IMR-90 (cell line): ENCODE data around the gene LRRC61. TPM values are rescaled to one million over a fixed set of nuclear protein-coding genes. Genes with fewer than 3 reads are reported as not detected.
A peak's percentile ranks its signal among the peaks of the same experiment; 100 is the strongest.

Source experiments
- ATAC-seq: fragments of 200-7000 bp; cut with Tn5 transposase; 2 replicates; pipeline ENCODE4 v1.9.1; 2020; ENCODE audit warnings: low read depth, mild to moderate bottlenecking, moderate library complexity
- BruUV-seq: library from RNA; stranded (reverse); fragments of 400-500 nt; replicated peaks from 2 replicates; lab custom pipeline; 2021; lab: Mats Ljungman, UMichigan
- CTCF ChIA-PET: fragments of 300-600 bp; formaldehyde crosslinking; extraction: SDS; loops from one replicate; lab custom pipeline; 2021; ENCODE audit warnings: antibody characterized with exemption; lab: Yijun Ruan, JAX
- POLR2A ChIA-PET: fragments of 300-600 bp; sonication (Branson Sonifier 250); formaldehyde crosslinking; loops from one replicate; lab custom pipeline; 2022; ENCODE audit warnings: antibody characterized with exemption; ENCODE audit not compliant: unreplicated experiment; lab: Charles Lee
- DNase-seq: peaks from one replicate; pipeline ENCODE4 v3.0.0; 2013
- H2AFZ ChIP-seq: replicated peaks from 2 replicates; pipeline ENCODE3; 2013; ENCODE audit warnings: low read length, mild to moderate bottlenecking; ENCODE audit not compliant: poor library complexity
- H2AK5ac ChIP-seq: 2 replicates; pipeline ENCODE4 v1.6.1; 2013; ENCODE audit warnings: low read depth, low read length, inconsistent platforms
- H2AK9ac ChIP-seq: replicated peaks from 2 replicates; pipeline ENCODE3; 2013; ENCODE audit warnings: mild to moderate bottlenecking, low read depth, low read length, moderate library complexity; ENCODE audit not compliant: poor library complexity
- H2BK120ac ChIP-seq: 2 replicates; pipeline ENCODE4 v1.6.1; 2013; ENCODE audit warnings: low read depth, low read length, inconsistent platforms
- H2BK15ac ChIP-seq: 3 replicates; pipeline ENCODE4 v1.6.1; 2013; ENCODE audit warnings: low read depth, low read length, inconsistent platforms
- H2BK20ac ChIP-seq: 2 replicates; pipeline ENCODE4 v1.6.1; 2013; ENCODE audit warnings: low read depth, mild to moderate bottlenecking, inconsistent platforms, low read length, moderate library complexity
- H2BK5ac ChIP-seq: 2 replicates; pipeline ENCODE4 v1.6.1; 2013; ENCODE audit warnings: mild to moderate bottlenecking, low read depth, low read length, inconsistent platforms; ENCODE audit not compliant: poor library complexity, severe bottlenecking
- H3K14ac ChIP-seq: replicated peaks from 2 replicates; pipeline ENCODE4 v1.6.1; 2013; ENCODE audit warnings: low read depth, low read length, inconsistent platforms
- H3K18ac ChIP-seq: 2 replicates; pipeline ENCODE4 v1.6.1; 2013; ENCODE audit warnings: low read depth, low read length, control low read depth
- H3K23ac ChIP-seq: 2 replicates; pipeline ENCODE4 v1.6.1; 2013; ENCODE audit warnings: low read depth, low read length, inconsistent platforms
- H3K27ac ChIP-seq: 2 replicates; pipeline ENCODE4 v1.5.1; 2013; ENCODE audit warnings: mild to moderate bottlenecking, control low read depth, low read length; ENCODE audit not compliant: insufficient read depth
- H3K27me3 ChIP-seq: 2 replicates; pipeline ENCODE4 v1.6.1; 2013; ENCODE audit warnings: low read length; ENCODE audit not compliant: control insufficient read depth, insufficient read depth
- H3K36me3 ChIP-seq: 2 replicates; pipeline ENCODE4 v1.6.1; 2013; ENCODE audit warnings: low read length, mixed read lengths; ENCODE audit not compliant: control insufficient read depth, insufficient read depth
- H3K4ac ChIP-seq: 2 replicates; pipeline ENCODE4 v1.6.1; 2013; ENCODE audit warnings: low read depth, low read length, inconsistent platforms
- H3K4me1 ChIP-seq: 2 replicates; pipeline ENCODE4 v1.6.1; 2013; ENCODE audit warnings: low read length, mixed read lengths; ENCODE audit not compliant: control insufficient read depth, insufficient read depth
- H3K4me2 ChIP-seq: 2 replicates; pipeline ENCODE4 v1.6.1; 2013; ENCODE audit warnings: low read depth, mild to moderate bottlenecking, control low read depth, low read length, moderate library complexity
- H3K4me3 ChIP-seq: 2 replicates; pipeline ENCODE4 v1.5.1; 2013; ENCODE audit warnings: low read depth, mild to moderate bottlenecking, control low read depth, low read length, moderate library complexity; ENCODE audit not compliant: insufficient read depth
- H3K56ac ChIP-seq: 2 replicates; pipeline ENCODE4 v1.6.1; 2013; ENCODE audit warnings: low read length, inconsistent platforms; ENCODE audit not compliant: insufficient read depth; ENCODE audit errors: extremely low read depth
- H3K79me1 ChIP-seq, 2 experiments: 2 replicates each; pipeline ENCODE4 v1.6.1; 2013; ENCODE audit warnings: low read length in 2 of 2, inconsistent platforms in 1 of 2, low read depth in 1 of 2
- H3K9ac ChIP-seq: 2 replicates; pipeline ENCODE4 v1.6.1; 2013; ENCODE audit warnings: low read depth, low read length, control low read depth
- H3K9me1 ChIP-seq: 2 replicates; pipeline ENCODE4 v1.6.1; 2013; ENCODE audit warnings: low read length, inconsistent platforms; ENCODE audit not compliant: insufficient read depth
- H3K9me3 ChIP-seq: 2 replicates; pipeline ENCODE4 v1.6.1; 2013; ENCODE audit warnings: low read length; ENCODE audit not compliant: control insufficient read depth, insufficient read depth
- H4K20me1 ChIP-seq: 2 replicates; pipeline ENCODE4 v1.6.1; 2013; ENCODE audit warnings: low read length, inconsistent platforms; ENCODE audit not compliant: insufficient read depth
- H4K5ac ChIP-seq: 2 replicates; pipeline ENCODE4 v1.6.1; 2013; ENCODE audit warnings: mild to moderate bottlenecking, low read depth, low read length, control low read depth
- H4K8ac ChIP-seq, 2 experiments: 2 replicates each; pipeline ENCODE4 v1.6.1; 2013; ENCODE audit warnings: low read depth in 2 of 2, low read length in 2 of 2, control low read depth in 1 of 2, inconsistent platforms in 1 of 2
- H4K91ac ChIP-seq: 2 replicates; pipeline ENCODE4 v1.6.1; 2013; ENCODE audit warnings: low read depth, low read length, inconsistent platforms; ENCODE audit not compliant: insufficient read depth
- BHLHE40 ChIP-seq: fragments of 150-350 bp; IDR thresholded peaks from 2 replicates; pipeline ENCODE4 v1.6.1; 2016; ENCODE audit warnings: mild to moderate bottlenecking, low read depth, low read length
- CEBPB ChIP-seq: IDR thresholded peaks from 2 replicates; pipeline ENCODE4 v1.6.1; 2012; ENCODE audit warnings: low read depth, low read length, improper control_type of control experiment
- CHD1 ChIP-seq: IDR thresholded peaks from 2 replicates; pipeline ENCODE4 v1.6.1; 2012; ENCODE audit warnings: low read depth, low read length, improper control_type of control experiment
- CTCF ChIP-seq: conservative IDR thresholded peaks from 2 replicates; pipeline ENCODE4 v1.5.1; 2012; ENCODE audit warnings: mild to moderate bottlenecking, low read depth, low read length, improper control_type of control experiment
- ELK1 ChIP-seq: fragments of 150-350 bp; IDR thresholded peaks from 2 replicates; pipeline ENCODE4 v1.6.1; 2016; ENCODE audit warnings: low read depth, mild to moderate bottlenecking, low read length, moderate library complexity, borderline replicate concordance
- FOS ChIP-seq: fragments of 150-350 bp; IDR thresholded peaks from 2 replicates; pipeline ENCODE4 v1.6.1; 2016; ENCODE audit warnings: low read depth, low read length
- MAFK ChIP-seq: IDR thresholded peaks from 2 replicates; pipeline ENCODE4 v1.6.1; 2012; ENCODE audit warnings: low read depth, low read length, improper control_type of control experiment
- MAZ ChIP-seq: IDR thresholded peaks from 2 replicates; pipeline ENCODE4 v1.6.1; 2012; ENCODE audit warnings: low read depth, mild to moderate bottlenecking, low read length, improper control_type of control experiment, moderate library complexity, borderline replicate concordance
- MXI1 ChIP-seq: IDR thresholded peaks from 2 replicates; pipeline ENCODE4 v1.6.1; 2012; ENCODE audit warnings: low read depth, mild to moderate bottlenecking, low read length, moderate library complexity, borderline replicate concordance
- NFE2L2 ChIP-seq: fragments of 150-350 bp; IDR thresholded peaks from 2 replicates; pipeline ENCODE4 v1.6.1; 2016; ENCODE audit warnings: low read depth, mild to moderate bottlenecking, low read length
- POLR2A ChIP-seq: IDR thresholded peaks from 2 replicates; pipeline ENCODE4 v1.6.1; 2012; ENCODE audit warnings: mild to moderate bottlenecking, low read depth, low read length
- RAD21 ChIP-seq: IDR thresholded peaks from 2 replicates; pipeline ENCODE4 v1.6.1; 2012; ENCODE audit warnings: low read length, improper control_type of control experiment
- RCOR1 ChIP-seq: IDR thresholded peaks from 2 replicates; pipeline ENCODE4 v1.6.1; 2012; ENCODE audit warnings: mild to moderate bottlenecking, low read length, improper control_type of control experiment; ENCODE audit not compliant: insufficient replicate concordance
- RFX5 ChIP-seq: IDR thresholded peaks from 2 replicates; pipeline ENCODE4 v1.8.0; 2012; ENCODE audit warnings: low read depth, mild to moderate bottlenecking, low read length, moderate library complexity
- SMC3 ChIP-seq: fragments of 150-350 bp; IDR thresholded peaks from 2 replicates; pipeline ENCODE4 v1.6.1; 2016; ENCODE audit warnings: low read depth, mild to moderate bottlenecking, antibody characterized with exemption, low read length, moderate library complexity
- WGBS, 2 experiments: methylation state at CpG; one replicate each; pipeline versions ENCODE4 v1.1.5 to v1.1.7; 2013; ENCODE audit warnings: missing lambda C conversion rate in 2 of 2; ENCODE audit not compliant: insufficient read length in 1 of 2; ENCODE audit errors: extremely low coverage in 2 of 2; 5-methylcytosine and 5-hydroxymethylcytosine counted together
- dilution Hi-C: fragments of 300-500 bp; cut with HindIII; formaldehyde crosslinking; loops from one replicate; pipeline ENCODE4 v1.14.3; 2018; ENCODE audit warnings: low sequenced_read_pairs; ENCODE audit not compliant: unreplicated experiment
- in situ Hi-C: fragments of 300-500 bp; cut with MboI; formaldehyde crosslinking; loops from 3 replicates; pipeline ENCODE4 v1.14.3; 2019; ENCODE audit warnings: low sequenced_read_pairs, inconsistent platforms, mixed read lengths
- intact Hi-C: fragments of 100-400 bp; cut with micrococcal nuclease; formaldehyde crosslinking; loops from 2 replicates; pipeline ENCODE4 v1.10.0; 2022
- polyA plus RNA-seq, 3 experiments: library from polyadenylated mRNA; depleted of rRNA; stranded (reverse); fragments of >200 nt; gene quantifications; 2 replicates each; pipeline ENCODE4 v1.2.3, GENCODE V29; 2012; ENCODE audit warnings: low replicate concordance in 1 of 3
- total RNA-seq: library from RNA; depleted of rRNA; stranded (reverse); fragments of >200 nt; gene quantifications from 2 replicates; pipeline ENCODE4 v1.2.3, GENCODE V29; 2012
- TF ChIP-seq, protein P1 (sequence below): fragments of 150-350 bp; IDR thresholded peaks from 2 replicates; pipeline ENCODE4 v1.6.1; 2017; ENCODE audit warnings: mild to moderate bottlenecking, antibody characterized with exemption, low read length, low read depth

Gene LRRC61
- total and polyA plus RNA-seq, 2 of the 4 experiments (the other 2 are of a cell fraction), result 0.07 TPM; not detected in 1

- no peak overlapping the region for H3K18ac ChIP-seq
- no peak for DNase-seq
- H2BK20ac ChIP-seq, result no peak overlapping the region
- dilution Hi-C loops (no loop called here), intact Hi-C loops (no loop called here), in situ Hi-C loops (no loop called here)
- no peak overlapping the region for H3K27ac ChIP-seq
- peaks cover 12% of the 10 kb centered on the region; the same call in 1 of the 2 replicates for H3K9me1 ChIP-seq
- no peak for ATAC-seq
- H3K4me2 ChIP-seq, result no peak overlapping the region
- H2BK5ac ChIP-seq, result no peak overlapping the region
- H4K91ac ChIP-seq, result no peak overlapping the region
- WGBS, 2 experiments, result 64% methylated on average over 4 of the region's 6 CpGs; no CpG with 5 or more reads in 1 of the 2 experiments
- ChIA-PET POLR2A (no interaction called here), CTCF (no interaction called here)
- TF ChIP-seq NFE2L2 (no peak), RCOR1 (no peak), CTCF (no peak), RAD21 (no peak), BHLHE40 (no peak), ELK1 (no peak), CEBPB (no peak), MAZ (no peak), MAFK (no peak), RFX5 (no peak), POLR2A (no peak), SMC3 (no peak), CHD1 (no peak), MXI1 (no peak), FOS (no peak)
- TF ChIP-seq, protein P1, sequence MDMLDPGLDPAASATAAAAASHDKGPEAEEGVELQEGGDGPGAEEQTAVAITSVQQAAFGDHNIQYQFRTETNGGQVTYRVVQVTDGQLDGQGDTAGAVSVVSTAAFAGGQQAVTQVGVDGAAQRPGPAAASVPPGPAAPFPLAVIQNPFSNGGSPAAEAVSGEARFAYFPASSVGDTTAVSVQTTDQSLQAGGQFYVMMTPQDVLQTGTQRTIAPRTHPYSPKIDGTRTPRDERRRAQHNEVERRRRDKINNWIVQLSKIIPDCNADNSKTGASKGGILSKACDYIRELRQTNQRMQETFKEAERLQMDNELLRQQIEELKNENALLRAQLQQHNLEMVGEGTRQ, result no peak
- H3K79me1 ChIP-seq, result peaks cover 33 to 45% of the 10 kb centered on the region in 2 experiments
- BruUV-seq, result no TSS peak
- no peaks in the 10 kb centered on the region for H3K9me3 ChIP-seq
- H3K9ac ChIP-seq, result no peak overlapping the region
- no peak overlapping the region for H2BK15ac ChIP-seq
- H3K56ac ChIP-seq, result no peak overlapping the region
- H3K4me1 ChIP-seq, result peaks cover 8% of the 10 kb centered on the region
- no peaks in the 10 kb centered on the region for H3K27me3 ChIP-seq
- no peak overlapping the region for H2AK9ac ChIP-seq
- H3K4ac ChIP-seq, result 0 out of 2 replicates have a peak overlapping the region, but pooled peaks have one; percentile 6
- H3K23ac ChIP-seq, result no peak overlapping the region
- H4K5ac ChIP-seq, result no peak overlapping the region; the same call in 1 of the 2 replicates
- H3K4me3 ChIP-seq, result no peak overlapping the region
- H2AK5ac ChIP-seq, result no peak overlapping the region
- H4K20me1 ChIP-seq, result peaks cover 3% of the 10 kb centered on the region; the same call in 1 of the 2 replicates
- H4K8ac ChIP-seq, result no peak overlapping the region
- H3K14ac ChIP-seq, result no peak overlapping the region
- no peak overlapping the region for H2BK120ac ChIP-seq
- peaks cover 27% of the 10 kb centered on the region for H3K36me3 ChIP-seq
- no peak overlapping the region for H2AFZ ChIP-seq
Measured at GRCh38 chr7:150376560-150376959, 53.4 kb downstream of the LRRC61 start.
